Epidermal melanocyte (primary cell): ENCODE results near the gene SRRT.

ENCODE experiments used
- DNase-seq: peaks from one replicate; pipeline ENCODE4 v3.0.0; 2011; ENCODE audit warnings: low spot score; ENCODE audit not compliant: insufficient read length

The SRRT gene, protein sequence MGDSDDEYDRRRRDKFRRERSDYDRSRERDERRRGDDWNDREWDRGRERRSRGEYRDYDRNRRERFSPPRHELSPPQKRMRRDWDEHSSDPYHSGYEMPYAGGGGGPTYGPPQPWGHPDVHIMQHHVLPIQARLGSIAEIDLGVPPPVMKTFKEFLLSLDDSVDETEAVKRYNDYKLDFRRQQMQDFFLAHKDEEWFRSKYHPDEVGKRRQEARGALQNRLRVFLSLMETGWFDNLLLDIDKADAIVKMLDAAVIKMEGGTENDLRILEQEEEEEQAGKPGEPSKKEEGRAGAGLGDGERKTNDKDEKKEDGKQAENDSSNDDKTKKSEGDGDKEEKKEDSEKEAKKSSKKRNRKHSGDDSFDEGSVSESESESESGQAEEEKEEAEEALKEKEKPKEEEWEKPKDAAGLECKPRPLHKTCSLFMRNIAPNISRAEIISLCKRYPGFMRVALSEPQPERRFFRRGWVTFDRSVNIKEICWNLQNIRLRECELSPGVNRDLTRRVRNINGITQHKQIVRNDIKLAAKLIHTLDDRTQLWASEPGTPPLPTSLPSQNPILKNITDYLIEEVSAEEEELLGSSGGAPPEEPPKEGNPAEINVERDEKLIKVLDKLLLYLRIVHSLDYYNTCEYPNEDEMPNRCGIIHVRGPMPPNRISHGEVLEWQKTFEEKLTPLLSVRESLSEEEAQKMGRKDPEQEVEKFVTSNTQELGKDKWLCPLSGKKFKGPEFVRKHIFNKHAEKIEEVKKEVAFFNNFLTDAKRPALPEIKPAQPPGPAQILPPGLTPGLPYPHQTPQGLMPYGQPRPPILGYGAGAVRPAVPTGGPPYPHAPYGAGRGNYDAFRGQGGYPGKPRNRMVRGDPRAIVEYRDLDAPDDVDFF

DNA sequence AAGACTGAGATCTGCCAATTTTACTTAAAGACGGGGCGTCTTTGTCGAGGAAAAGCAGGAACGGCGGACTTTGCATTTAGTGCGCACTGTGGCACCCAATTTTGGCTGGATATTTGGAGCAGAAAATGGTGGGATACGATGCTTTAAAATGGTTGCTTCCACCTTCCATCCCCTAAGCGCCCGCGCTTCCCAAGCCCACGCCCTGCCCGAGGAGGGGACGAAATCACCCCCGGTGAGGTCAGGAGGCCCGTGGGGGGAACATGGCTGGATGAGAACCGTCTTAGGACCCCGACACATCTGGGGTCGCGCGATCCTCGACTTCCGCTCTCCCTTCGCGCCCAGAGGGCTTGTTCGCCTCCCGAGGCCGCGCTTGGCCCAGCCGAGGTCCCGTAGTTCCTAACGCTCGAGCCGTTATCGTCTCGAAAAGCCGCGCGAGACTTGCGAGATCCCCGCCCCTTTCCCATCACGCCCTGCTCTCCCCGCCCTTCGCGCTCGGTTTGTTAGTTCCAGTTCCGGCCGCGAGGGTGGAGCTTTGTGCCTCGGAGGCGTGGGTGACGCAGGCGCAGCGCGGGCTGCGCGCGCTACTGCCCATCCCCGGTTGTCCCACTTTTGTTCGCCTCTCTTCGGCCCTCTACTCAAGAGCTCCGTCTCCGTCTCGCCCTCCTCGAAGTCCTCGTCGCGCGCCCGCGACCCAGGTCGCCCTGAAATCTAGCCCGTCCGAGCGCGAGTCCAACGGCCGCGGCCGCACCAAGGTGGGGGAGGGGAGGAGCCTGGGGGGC, at the start of gene SRRT:
Gene SRRT, plus strand, starts transcription at position 527 of the 779 bp plus-strand sequence. CDS start 488 bp downstream, outside the sequence.
- DNase-seq: peak; percentile 99

DNA sequence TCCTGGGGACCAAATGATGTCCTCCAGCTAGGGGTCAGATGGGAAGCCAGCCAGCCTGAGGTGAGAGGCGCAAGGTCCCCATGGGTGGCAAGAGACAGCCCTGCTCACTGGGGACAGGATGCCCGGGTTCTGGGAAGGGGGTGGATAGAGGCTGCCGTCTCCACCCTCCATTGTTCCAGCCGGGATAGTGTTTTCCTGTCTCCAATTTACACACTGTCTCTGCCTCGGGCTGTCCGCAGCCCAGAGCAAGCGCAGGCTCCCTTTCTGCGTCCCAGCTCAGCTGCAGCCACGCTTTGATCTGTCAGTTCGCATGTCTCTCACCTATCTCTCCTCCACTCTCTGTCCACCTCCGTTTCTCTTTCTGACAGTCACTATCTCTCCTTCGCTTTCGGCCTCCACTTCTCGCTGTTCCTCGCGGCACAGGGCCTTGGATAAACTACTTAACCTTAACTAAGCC, 49.7 kb upstream of the SRRT start:
- no peak for DNase-seq

DNA sequence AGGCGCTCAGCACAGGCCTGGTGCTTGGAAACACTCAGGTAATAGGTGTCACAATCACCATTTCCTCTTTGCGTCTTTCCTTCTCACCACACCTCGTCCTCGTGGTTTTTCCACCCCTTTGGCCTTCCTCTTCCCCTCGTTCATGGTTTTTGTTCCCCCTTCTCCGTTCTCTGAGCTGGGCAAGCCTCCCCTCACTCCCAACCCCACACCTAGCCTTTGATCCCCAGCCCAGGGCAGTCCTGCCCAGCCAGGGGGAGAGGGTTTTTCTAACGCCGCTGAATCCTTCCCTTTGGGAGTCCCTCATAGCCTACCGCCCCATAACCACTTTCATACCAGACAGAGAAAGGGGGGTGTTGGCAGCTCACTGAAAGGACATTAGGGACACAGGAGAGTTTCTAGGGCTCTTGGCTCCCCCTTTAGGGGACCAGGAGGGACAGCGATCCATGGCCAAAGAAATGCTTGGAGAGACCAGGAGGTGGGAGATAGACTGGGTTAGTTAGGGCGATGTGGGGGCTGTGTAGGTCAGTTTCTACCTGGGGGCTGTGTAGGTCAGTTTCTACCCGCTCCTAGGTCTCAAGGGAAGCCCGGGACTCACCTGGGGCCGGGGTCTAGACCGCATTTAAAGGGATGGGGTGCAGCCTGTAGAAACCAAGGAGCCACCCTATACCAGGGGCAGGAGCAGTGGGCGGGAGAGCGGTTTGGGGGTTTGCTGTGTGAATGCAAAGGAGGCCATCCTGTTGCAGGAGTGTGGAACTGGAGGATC, 49.0 kb upstream of the SRRT start:
- no peak for DNase-seq

DNA sequence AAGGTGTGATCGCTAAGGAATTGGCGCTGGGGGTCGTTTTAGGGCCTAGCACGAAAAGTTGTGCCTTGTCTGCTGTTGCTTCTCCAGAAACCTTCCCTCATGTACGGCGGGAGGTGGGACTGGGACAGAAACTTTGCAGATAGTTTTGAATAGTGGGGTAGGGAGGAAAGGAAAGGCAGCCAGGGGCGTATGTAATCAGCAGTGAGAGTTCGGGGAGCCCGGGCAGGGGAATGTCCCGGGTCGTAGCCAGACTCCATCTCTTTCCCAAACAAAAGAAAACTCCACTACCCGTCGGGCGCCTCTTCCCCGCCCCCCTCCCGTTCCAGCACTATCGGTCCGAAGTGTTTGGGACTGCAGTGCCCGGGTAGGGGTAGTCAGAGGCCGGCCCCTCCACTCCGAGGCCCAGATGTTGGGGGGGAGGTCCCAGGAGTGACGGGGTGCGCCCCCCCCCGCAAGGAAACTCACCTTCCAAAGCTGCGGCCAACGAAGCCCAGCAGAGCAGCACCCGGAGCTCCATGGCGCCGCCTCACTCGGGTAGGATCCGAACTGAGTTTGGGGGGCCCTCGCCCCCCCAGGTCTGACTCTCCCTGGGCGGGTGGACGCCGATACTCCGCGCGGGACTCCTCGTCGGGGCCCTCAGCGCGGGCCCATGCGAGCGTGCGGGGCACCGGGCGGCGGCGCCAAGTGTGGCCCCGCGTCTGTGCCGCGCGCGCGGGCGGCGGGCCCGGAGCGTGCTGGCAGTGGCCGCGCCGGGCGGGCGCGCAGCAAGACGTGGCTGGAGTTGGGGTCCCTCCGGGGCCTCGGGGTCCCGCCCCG, 48.2 kb upstream of the SRRT start:
- no peak for DNase-seq

DNA sequence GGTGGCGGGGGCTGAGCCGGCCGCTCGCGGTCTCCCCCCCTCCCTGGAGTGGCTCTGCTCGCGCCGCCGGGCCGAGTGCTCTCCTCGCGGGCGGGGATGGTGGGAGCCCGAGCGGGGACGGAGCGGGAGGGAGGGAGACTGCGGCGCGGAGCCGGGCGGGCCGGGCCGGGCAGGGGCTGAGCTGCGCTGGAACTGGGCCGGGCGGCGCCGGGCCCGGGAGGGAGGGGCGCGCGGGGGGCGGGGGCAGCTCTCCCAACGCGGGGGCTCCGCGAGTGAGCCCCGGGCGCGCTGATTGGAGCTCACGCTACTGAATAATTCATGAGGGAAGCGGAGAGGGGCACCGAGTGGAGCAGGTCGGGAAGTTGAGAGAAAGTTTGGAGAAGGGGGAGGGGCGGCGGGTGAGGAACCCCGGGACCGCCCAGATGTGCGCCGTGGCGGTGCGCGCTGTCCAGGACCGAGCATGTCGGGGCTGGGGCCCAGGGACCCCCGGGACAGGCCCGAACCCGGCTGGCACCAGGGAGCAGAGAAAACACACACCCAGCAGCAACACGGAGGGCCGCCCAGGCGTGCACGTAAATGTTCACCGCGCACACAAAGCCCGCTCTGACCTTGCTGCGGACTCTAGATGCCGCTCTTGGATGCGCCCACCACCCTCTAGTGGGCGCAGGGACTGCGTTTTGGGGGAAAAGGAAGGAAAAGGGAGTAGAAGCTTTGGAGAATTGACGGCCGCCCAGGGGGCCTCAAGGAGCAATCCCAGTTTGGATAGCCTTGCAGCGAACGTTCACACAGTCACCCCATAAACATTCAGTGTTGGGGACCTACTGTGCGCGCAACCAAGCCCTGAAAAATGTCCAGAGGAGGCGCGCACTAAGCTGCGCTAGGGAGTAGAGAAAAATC, 47.3 kb upstream of the SRRT start, which contains the start of gene EPHB4:
Gene EPHB4, minus strand, starts transcription at position 194 of the 897 bp plus-strand sequence. CDS start 493 bp downstream, outside the sequence.
- DNase-seq: peak; percentile 78

DNA sequence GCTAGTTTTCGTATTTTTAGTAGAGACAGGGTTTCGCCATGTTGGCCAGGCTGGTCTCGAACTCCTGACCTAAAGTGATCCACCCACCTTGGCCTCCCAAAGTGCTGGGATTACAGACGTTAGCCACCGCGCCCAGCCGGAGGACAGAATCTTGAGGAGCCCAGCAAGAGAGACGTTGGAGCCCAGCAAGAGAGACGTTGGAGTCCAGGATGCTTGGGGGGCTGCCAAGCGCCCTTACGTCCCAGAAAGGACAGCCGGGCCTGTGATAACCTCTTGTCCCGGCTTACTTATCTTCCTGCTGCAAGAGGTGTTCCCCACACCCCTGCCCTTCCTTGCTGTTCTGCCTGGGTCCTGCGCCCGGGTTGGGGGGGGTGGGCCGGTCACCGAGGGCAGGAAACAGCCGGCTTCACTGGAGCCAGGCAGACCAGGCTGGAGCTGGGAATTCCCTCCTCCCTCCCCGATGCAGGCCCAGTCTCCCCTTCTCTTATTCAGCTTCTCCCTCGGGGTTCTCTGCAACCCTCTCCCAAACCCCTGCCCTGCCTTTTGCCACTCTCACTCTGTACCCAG, 45.7 kb upstream of the SRRT start:
- DNase-seq: no peak

DNA sequence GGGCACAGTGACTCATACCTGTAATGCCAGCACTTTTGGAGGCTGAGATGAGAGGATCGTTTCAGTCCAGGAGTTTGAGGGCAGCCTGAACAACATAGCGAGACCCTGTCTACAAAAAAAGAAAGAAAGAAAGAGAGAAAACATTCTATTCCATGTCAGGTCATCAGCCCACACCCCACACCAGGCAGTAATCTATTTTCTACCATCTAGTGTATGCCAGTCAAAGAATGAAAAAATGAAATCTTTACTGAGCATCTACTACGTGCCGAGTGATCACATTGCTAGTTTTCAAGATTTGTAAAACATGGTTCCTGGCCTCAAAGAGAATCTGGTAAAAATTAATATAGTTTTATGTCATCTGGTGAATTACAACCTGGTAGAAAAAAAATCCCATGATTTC, 44.5 kb upstream of the SRRT start:
- no peak for DNase-seq

DNA sequence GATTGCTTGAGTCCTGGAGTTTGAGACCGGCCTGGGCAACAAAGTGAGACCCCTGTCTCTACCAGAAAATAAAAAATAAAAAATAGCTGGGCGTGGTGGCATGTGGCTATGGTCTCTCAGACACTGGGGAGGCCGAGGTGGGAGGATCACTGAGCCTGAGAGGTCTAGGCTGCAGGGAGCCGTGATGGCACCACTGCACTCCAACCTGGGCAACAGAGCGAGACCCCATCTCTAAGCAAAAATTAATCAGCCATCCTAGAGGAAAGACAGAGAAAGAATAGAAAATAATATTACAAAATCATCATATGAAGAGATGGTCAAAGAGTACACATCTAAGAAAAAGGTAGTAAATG, 42.6 kb upstream of the SRRT start:
- no peak for DNase-seq

DNA sequence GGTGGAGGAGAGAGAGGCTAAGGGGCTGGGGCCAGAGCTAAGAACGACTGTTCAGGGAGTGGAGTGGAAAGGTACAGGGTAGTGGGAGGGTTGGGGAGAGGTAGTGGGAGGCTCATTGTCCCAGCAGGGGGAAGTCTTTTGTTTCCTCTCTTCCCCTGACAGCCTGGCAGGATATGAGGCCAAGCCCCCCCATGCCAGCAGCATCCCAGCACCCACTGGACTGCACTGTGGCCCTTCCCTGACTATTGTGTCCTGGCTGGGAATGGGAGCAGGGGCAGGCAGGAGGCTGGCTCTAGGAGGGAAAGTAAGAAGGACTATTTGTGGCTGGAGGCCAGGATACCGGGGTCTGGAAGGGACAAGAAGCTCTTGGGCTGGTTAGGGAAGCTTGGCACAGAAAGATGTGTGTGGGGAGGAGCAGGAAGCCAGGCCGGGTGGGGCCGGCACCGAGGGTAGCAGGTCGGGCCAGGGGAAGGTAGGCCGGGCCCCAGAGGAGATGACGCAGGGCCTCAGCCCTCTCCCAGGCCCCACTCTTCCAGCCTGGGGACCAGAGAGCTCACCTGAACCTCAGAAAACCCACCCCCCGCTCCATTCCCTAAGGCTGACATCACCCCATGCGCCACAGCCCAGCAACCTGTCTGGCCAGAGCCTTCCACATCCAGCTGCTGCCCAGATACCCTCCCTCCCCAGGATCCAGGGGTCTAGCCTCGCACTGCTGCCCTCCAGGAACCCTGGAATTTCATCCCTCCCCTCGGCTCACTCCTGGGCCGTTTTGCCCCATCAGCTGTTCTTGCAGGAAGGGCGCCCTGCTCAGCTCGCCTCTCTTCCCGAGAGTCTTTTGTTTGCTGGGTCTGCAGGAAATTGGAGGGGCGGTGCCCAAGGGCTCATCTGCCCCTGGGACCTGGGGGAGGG, 38.7 kb upstream of the SRRT start:
- no peak for DNase-seq

DNA sequence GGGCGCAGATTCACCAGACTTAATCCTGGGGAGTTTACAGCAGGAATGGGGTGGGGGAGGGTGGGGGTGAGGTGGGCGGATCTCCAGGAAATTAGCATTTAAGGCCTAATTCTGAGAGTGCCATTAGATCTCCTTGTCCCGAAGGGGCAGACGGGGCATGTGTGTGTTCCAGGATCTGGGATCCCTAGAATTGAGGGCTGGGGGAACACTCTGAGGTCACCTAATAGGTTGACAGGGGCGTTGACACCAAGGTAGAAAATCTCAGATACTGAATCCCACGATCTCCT, 38.1 kb upstream of the SRRT start:
- no peak for DNase-seq

DNA sequence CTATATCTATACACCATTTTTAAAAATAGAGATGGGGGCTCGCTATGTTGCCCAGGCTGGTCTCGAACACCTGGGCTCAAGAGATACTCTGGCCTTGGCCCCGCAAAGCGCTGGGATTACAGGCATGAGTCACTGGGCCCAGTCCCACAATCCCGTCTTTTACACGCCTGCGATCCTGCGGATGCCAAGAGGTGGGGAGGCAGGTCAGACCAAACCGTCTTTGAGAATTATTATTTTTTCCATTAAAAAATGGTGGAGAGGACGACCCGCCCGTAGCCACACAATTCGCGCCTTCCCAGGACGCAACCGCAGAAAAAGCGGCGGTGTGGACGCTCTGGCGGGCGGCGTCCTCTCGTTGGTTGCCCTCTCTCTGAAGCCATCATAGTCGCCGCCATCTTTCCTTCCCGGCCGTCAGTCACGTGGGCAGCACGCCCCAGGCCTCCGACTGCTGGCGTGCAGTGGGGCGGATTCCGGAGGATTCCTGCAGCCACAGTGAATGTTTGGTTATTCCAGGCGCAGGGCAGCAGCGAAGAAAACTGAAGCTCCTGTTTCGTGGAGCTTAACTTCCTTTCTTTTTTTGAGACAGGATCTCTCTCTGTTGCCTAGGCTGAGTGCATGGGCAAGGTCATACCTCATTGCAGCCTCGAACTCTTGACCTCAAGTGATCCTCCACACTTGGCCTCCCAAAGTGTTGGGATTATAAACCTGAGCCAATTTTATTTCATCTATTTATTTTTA, 37.6 kb upstream of the SRRT start:
- peak; percentile 81 for DNase-seq

DNA sequence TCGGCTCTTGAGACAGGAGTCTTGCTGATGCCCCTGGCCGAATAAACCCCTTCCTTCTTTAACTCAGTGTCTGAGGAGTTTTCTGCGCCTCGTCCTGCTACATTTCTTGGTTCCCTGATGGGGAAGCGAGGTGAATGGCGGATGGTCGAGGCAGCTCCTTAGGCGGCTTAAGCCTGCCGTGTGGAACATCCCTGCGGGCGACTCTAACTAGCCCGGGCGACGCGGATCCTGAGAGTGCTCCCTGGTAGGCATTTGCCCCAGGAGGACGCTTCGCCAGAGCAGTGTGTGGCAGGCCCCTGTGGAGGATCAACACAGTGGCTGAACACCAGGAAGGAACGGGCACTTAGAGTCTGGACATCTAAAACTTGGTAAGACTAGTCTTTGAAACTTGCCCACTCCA, 35.5 kb upstream of the SRRT start:
- DNase-seq: no peak

DNA sequence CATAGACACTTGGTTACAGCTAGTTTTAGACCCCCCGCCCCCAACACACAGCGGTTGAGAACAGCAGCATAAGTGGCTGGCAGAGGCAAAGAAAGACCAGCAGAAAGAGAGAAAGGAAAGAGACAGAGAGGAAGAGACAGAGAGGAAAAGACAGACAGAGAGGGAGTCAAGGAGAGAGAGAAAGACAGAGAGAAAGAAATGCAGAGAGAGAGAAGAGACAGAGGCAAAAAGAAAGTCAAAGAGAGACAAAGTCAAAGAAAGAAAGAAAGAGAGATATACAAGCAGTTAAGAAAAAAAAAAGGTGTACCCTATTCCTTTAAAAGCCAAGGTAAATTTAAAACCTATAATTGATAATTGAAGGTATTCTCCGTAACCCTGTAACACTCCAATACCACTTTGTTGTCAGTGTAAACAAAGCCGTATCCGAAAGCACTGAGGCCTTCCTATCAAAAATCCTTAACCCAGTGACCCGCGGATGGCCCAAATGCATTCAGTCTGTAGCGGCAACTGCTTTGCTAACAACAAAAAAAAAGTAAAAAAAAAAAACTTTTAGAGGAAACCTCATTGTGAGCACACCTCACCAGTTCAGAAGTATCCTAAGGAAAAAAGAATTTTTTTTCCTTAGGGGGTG, 34.3 kb upstream of the SRRT start:
- DNase-seq: no peak

DNA sequence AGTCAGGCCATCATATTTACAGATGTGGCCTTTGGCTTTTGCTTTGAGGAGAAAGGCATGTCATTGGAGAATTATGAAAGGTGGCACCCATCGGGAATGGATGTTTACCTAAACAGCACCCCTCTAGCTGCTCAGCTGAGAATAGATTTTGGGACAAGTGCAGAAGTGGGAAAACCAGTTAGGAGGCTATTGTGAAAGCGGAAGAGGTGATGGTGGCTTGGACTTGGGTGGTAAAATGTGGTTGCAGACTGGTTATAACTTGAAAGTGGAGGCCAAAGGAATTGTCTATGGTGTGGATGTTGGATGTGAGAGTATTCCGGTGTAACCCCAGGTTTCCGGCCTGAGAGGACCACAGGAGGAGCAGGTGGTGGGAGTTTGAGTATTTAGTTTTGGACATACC, 27.5 kb upstream of the SRRT start:
- DNase-seq: no peak

DNA sequence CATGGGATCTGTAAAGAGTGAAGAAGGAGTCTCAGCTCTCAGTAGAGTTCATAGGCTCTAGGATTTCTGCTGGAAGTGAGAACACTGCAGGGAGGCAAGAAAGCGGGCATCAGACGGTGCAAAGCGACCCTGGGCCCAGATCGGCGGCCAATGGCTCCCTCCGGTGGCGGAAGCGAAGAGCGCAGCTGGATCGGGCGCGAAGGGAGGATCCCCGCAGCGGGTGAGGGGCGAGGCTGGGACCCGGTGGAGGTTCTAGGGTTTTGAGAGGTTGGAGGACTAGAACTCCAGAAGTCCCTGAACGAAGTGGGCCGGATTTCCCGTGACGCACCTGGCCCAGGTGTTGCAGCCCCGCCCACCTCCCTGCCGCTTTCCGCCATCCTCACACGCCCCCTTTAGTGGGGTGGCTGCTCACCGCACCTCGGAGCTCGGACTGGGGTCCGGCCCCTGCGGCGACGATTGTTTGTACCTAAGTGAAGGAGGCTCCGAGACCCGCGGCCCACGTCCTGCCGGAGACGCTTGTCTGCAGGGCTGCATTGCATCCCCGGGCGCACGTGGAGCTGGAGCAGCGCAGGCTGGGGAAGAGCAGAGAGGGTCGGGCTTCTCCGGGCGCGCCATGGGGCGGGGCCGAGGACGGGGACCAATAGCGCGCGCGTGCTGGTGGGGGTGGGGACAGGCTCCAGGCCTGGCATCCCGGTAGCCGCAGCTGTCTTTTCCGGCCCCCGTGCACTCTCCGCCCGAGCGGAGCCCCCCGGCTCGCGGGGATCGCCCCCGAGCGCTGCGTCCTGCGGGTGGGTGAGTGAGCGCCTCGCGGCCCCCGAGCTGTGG, 22.6 kb upstream of the SRRT start, which contains the start of gene SLC12A9:
Gene SLC12A9, plus strand, starts transcription at position 666 of the 825 bp plus-strand sequence. CDS start 1,485 bp downstream, outside the sequence.
- peak; percentile 99 for DNase-seq
